Measurements from ENCODE around the gene SPRR5.

Gene SPRR5

DNA sequence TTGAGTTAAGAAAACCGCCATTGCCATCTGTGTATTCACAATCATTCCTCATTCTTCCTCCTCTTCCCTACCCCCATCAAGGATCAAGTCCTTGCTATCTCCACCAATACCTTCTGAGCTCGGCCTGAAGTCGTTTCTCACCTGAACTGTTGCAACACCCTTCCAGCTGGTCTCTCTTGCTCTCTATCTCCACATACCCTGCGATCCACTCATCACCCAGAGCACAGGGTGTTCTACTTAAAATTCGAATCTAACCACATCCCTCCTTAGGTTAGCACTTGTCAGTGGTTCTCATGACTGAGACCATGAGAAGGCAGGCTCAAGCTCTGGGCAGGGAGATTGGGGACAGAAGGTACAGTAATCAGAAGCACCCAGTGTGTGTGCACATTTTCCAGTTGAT is 34.1 kb upstream of the SPRR5 start:
- Histone ChIP-seq H3K79me1 (ENCODE audit: low read length) (no peaks in the 10 kb centered on the region), H2BK15ac (replicated peaks; ENCODE audit: low read depth) (no peak overlapping the region), H4K8ac (ENCODE audit: low read depth, low read length) (no peak overlapping the region), H3K18ac (ENCODE audit: low read length) (no peak overlapping the region), H2AK5ac (ENCODE audit: low read length) (no peak overlapping the region), H3K9ac (ENCODE audit: low read length) (no peak overlapping the region), H3K79me2 (ENCODE audit: control insufficient read depth, insufficient read depth, low read length) (no peaks in the 10 kb centered on the region), H3K56ac (ENCODE audit: low read length) (no peak overlapping the region), H3K4me3 (ENCODE audit: low read length) (no peak overlapping the region), H2BK5ac (ENCODE audit: low read length) (no peak overlapping the region), H3K4ac (ENCODE audit: low read depth, low read length) (no peak overlapping the region), H4K5ac (ENCODE audit: low read length) (no peak overlapping the region), H3K27ac (ENCODE audit: low read depth, low read length) (no peak overlapping the region), H3K27me3 (ENCODE audit: insufficient read depth, low read length, poor library complexity) (no peaks in the 10 kb centered on the region), H3K36me3 (ENCODE audit: control insufficient read depth, insufficient read depth, low read length) (no peaks in the 10 kb centered on the region), H3K23ac (ENCODE audit: low read length) (no peak overlapping the region), H3K4me2 (ENCODE audit: low read length) (no peak overlapping the region), H3K4me1 (ENCODE audit: control insufficient read depth, low read depth, low read length) (no peaks in the 10 kb centered on the region), H2BK120ac (ENCODE audit: low read depth, low read length) (no peak overlapping the region)
- DNase-seq, result peak; percentile 4
- WGBS (ENCODE audit: extremely low coverage, insufficient coverage, low lambda C conversion rate), result no CpG with 5 or more reads among the region's 5 CpGs

DNA sequence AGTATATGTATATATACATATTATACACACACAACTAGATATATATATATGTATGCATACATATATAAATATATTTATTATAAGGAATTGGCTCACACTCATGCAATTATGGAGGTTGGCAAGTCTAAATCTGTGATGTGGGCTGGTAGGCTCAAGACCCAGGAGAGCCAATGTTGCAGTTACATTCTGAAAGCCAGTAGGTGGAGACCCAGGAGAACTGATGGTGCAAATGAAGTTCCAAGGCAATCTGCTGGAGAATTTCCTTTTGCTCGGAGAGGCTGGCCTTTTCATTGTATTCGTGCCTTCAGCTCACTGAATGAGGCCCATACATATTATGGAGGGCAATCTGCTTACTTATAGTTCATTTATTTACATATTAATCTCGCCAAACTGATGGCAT is 29.2 kb upstream of the SPRR5 start:
- Histone ChIP-seq H3K27me3 (ENCODE audit: insufficient read depth, low read length, poor library complexity) (no peaks in the 10 kb centered on the region), H3K4me2 (ENCODE audit: low read length) (no peak overlapping the region), H3K36me3 (ENCODE audit: control insufficient read depth, insufficient read depth, low read length) (no peaks in the 10 kb centered on the region), H3K9ac (ENCODE audit: low read length) (no peak overlapping the region), H4K8ac (ENCODE audit: low read depth, low read length) (no peak overlapping the region), H4K5ac (ENCODE audit: low read length) (no peak overlapping the region), H2BK5ac (ENCODE audit: low read length) (no peak overlapping the region), H2AK5ac (ENCODE audit: low read length) (no peak overlapping the region), H2BK15ac (replicated peaks; ENCODE audit: low read depth) (no peak overlapping the region), H3K79me1 (ENCODE audit: low read length) (no peaks in the 10 kb centered on the region), H3K18ac (ENCODE audit: low read length) (no peak overlapping the region), H3K4ac (ENCODE audit: low read depth, low read length) (no peak overlapping the region), H3K4me3 (ENCODE audit: low read length) (no peak overlapping the region), H3K4me1 (ENCODE audit: control insufficient read depth, low read depth, low read length) (no peaks in the 10 kb centered on the region), H3K27ac (ENCODE audit: low read depth, low read length) (no peak overlapping the region), H2BK120ac (ENCODE audit: low read depth, low read length) (no peak overlapping the region), H3K79me2 (ENCODE audit: control insufficient read depth, insufficient read depth, low read length) (no peaks in the 10 kb centered on the region), H3K56ac (ENCODE audit: low read length) (no peak overlapping the region), H3K23ac (ENCODE audit: low read length) (no peak overlapping the region)
- no CpG with 5 or more reads among the region's 3 CpGs for WGBS (ENCODE audit: extremely low coverage, insufficient coverage, low lambda C conversion rate)
- DNase-seq, result peak; percentile 81

DNA sequence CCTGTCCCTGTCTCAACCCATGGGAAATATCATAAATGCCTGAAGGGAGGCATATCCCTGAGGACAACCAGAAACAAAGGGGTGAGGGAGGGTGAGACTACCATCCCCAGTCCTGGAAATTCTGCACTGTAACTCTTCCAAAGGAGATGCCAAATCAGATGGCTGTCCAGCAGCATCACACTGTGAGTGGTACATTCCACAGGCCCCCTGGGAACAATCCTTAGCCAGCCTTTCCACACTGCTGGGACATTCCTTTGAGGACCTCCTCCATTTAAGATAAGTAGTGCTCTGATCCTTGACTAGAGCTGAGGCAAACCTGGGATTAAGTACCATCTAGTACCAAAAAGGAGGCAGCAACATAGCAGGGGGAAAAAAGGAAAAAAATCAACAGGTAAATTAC is 27.9 kb upstream of the SPRR5 start:
- H3K27me3 ChIP-seq (ENCODE audit: insufficient read depth, low read length, poor library complexity), result no peaks in the 10 kb centered on the region
- no peaks in the 10 kb centered on the region for H3K79me2 ChIP-seq (ENCODE audit: control insufficient read depth, insufficient read depth, low read length)
- no peak overlapping the region for H2BK5ac ChIP-seq (ENCODE audit: low read length)
- no peak overlapping the region for H4K5ac ChIP-seq (ENCODE audit: low read length)
- H3K4me1 ChIP-seq (ENCODE audit: control insufficient read depth, low read depth, low read length), result no peaks in the 10 kb centered on the region
- H3K9ac ChIP-seq (ENCODE audit: low read length), result no peak overlapping the region
- no peak overlapping the region for H3K18ac ChIP-seq (ENCODE audit: low read length)
- H3K79me1 ChIP-seq (ENCODE audit: low read length), result no peaks in the 10 kb centered on the region
- H3K4ac ChIP-seq (ENCODE audit: low read depth, low read length), result no peak overlapping the region
- H2BK120ac ChIP-seq (ENCODE audit: low read depth, low read length), result peak overlapping the region; percentile 73
- no peak overlapping the region for H2BK15ac ChIP-seq (replicated peaks; ENCODE audit: low read depth)
- no peak overlapping the region for H3K4me3 ChIP-seq (ENCODE audit: low read length)
- no peak overlapping the region for H2AK5ac ChIP-seq (ENCODE audit: low read length)
- H4K8ac ChIP-seq (ENCODE audit: low read depth, low read length), result no peak overlapping the region
- no peak overlapping the region for H3K23ac ChIP-seq (ENCODE audit: low read length)
- H3K4me2 ChIP-seq (ENCODE audit: low read length), result no peak overlapping the region
- peak; percentile 86 for DNase-seq
- H3K36me3 ChIP-seq (ENCODE audit: control insufficient read depth, insufficient read depth, low read length), result no peaks in the 10 kb centered on the region
- no peak overlapping the region for H3K27ac ChIP-seq (ENCODE audit: low read depth, low read length)
- H3K56ac ChIP-seq (ENCODE audit: low read length), result no peak overlapping the region

DNA sequence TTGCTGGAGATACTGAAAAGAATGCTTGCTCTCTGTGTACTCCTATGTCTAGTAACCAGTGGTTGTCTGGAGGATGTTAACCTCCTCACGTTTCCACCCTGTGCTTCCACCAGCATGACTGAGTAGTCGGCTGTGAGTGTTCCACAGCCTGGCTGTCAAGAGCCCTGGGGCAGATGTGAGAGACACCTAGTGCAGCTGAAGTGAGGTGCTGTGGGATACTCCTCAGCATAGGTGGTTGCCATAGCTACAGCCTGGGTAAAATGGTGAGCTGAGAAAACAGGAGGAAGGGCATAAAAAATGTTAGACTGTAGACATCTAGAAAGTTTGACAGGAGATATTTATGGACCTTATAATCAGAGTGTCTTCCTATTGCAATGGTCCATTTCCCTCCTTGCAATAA is 22.8 kb upstream of the SPRR5 start:
- Histone ChIP-seq H3K79me2 (ENCODE audit: control insufficient read depth, insufficient read depth, low read length) (no peaks in the 10 kb centered on the region), H2BK120ac (ENCODE audit: low read depth, low read length) (no peak overlapping the region), H3K56ac (ENCODE audit: low read length) (no peak overlapping the region), H3K23ac (ENCODE audit: low read length) (no peak overlapping the region), H2AK5ac (ENCODE audit: low read length) (no peak overlapping the region), H3K18ac (ENCODE audit: low read length) (no peak overlapping the region), H4K8ac (ENCODE audit: low read depth, low read length) (no peak overlapping the region), H3K4me1 (ENCODE audit: control insufficient read depth, low read depth, low read length) (no peaks in the 10 kb centered on the region), H3K9ac (ENCODE audit: low read length) (no peak overlapping the region), H3K36me3 (ENCODE audit: control insufficient read depth, insufficient read depth, low read length) (no peaks in the 10 kb centered on the region), H3K79me1 (ENCODE audit: low read length) (no peaks in the 10 kb centered on the region), H3K4me3 (ENCODE audit: low read length) (no peak overlapping the region), H2BK5ac (ENCODE audit: low read length) (no peak overlapping the region), H3K27ac (ENCODE audit: low read depth, low read length) (no peak overlapping the region), H3K4me2 (ENCODE audit: low read length) (no peak overlapping the region), H3K27me3 (ENCODE audit: insufficient read depth, low read length, poor library complexity) (no peaks in the 10 kb centered on the region), H3K4ac (ENCODE audit: low read depth, low read length) (no peak overlapping the region), H4K5ac (ENCODE audit: low read length) (no peak overlapping the region), H2BK15ac (replicated peaks; ENCODE audit: low read depth) (no peak overlapping the region)
- whole genome bisulfite sequencing (ENCODE audit: extremely low coverage, insufficient coverage, low lambda C conversion rate), result no CpG with 5 or more reads among the region's 2 CpGs
- peak; percentile 25 for DNase-seq

DNA sequence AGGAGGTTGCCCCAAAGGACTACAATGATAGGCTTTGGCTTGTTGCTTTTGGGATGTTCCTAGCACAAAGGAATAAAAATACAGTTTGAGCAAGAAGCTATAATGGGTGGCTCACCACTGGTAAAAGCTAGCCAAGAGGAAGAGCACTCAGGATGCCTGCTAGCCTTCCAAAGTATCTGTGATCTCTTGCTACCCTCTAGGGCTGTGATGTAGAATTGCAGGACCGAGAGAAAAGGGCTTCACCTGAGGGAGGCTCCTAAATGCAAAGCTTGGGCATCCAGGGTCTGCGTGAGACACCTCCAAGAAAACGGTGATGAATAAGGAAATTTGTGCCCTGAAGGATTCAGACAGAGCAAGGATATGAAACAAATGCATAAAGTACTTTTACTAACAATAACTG is 20.9 kb upstream of the SPRR5 start:
- Histone ChIP-seq H3K4ac (ENCODE audit: low read depth, low read length) (no peak overlapping the region), H4K8ac (ENCODE audit: low read depth, low read length) (no peak overlapping the region), H2BK15ac (replicated peaks; ENCODE audit: low read depth) (no peak overlapping the region), H3K27me3 (ENCODE audit: insufficient read depth, low read length, poor library complexity) (no peaks in the 10 kb centered on the region), H3K23ac (ENCODE audit: low read length) (no peak overlapping the region), H3K18ac (ENCODE audit: low read length) (no peak overlapping the region), H3K27ac (ENCODE audit: low read depth, low read length) (no peak overlapping the region), H3K79me2 (ENCODE audit: control insufficient read depth, insufficient read depth, low read length) (no peaks in the 10 kb centered on the region), H3K4me3 (ENCODE audit: low read length) (no peak overlapping the region), H3K36me3 (ENCODE audit: control insufficient read depth, insufficient read depth, low read length) (no peaks in the 10 kb centered on the region), H3K9ac (ENCODE audit: low read length) (no peak overlapping the region), H3K79me1 (ENCODE audit: low read length) (no peaks in the 10 kb centered on the region), H3K4me2 (ENCODE audit: low read length) (no peak overlapping the region), H2AK5ac (ENCODE audit: low read length) (no peak overlapping the region), H3K56ac (ENCODE audit: low read length) (no peak overlapping the region), H3K4me1 (ENCODE audit: control insufficient read depth, low read depth, low read length) (no peaks in the 10 kb centered on the region), H2BK5ac (ENCODE audit: low read length) (no peak overlapping the region), H2BK120ac (ENCODE audit: low read depth, low read length) (no peak overlapping the region), H4K5ac (ENCODE audit: low read length) (no peak overlapping the region)
- peak; percentile 64 for DNase-seq
- WGBS (ENCODE audit: extremely low coverage, insufficient coverage, low lambda C conversion rate), result no CpG with 5 or more reads among the region's 3 CpGs

DNA sequence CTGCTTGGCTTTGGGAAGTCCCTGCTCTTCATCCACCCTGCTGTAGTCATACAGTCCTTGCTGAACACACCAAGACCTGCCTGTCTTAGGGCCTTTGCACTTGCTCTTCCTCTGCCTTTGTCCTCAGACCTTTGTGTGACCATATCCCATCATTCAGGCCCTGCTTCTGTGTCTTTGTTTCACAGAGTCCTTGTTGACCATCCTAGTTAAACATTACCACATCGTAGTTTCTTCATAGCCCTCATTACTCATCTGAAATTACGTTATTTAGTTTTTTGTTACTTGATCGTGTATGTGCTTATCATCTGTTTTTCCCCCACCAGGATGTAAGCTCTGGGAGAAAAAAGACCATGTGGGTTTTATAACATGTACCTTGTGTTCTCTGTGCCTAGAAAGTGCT is 18.3 kb upstream of the SPRR5 start:
- Histone ChIP-seq H3K4ac (ENCODE audit: low read depth, low read length) (no peak overlapping the region), H3K4me2 (ENCODE audit: low read length) (no peak overlapping the region), H2BK5ac (ENCODE audit: low read length) (no peak overlapping the region), H3K18ac (ENCODE audit: low read length) (no peak overlapping the region), H3K23ac (ENCODE audit: low read length) (no peak overlapping the region), H2BK15ac (replicated peaks; ENCODE audit: low read depth) (no peak overlapping the region), H2BK120ac (ENCODE audit: low read depth, low read length) (no peak overlapping the region), H3K9ac (ENCODE audit: low read length) (no peak overlapping the region), H3K56ac (ENCODE audit: low read length) (no peak overlapping the region), H3K36me3 (ENCODE audit: control insufficient read depth, insufficient read depth, low read length) (no peaks in the 10 kb centered on the region), H3K27ac (ENCODE audit: low read depth, low read length) (no peak overlapping the region), H4K8ac (ENCODE audit: low read depth, low read length) (no peak overlapping the region), H3K27me3 (ENCODE audit: insufficient read depth, low read length, poor library complexity) (no peaks in the 10 kb centered on the region), H2AK5ac (ENCODE audit: low read length) (no peak overlapping the region), H3K79me2 (ENCODE audit: control insufficient read depth, insufficient read depth, low read length) (no peaks in the 10 kb centered on the region), H3K4me1 (ENCODE audit: control insufficient read depth, low read depth, low read length) (no peaks in the 10 kb centered on the region), H3K4me3 (ENCODE audit: low read length) (no peak overlapping the region), H3K79me1 (ENCODE audit: low read length) (no peaks in the 10 kb centered on the region), H4K5ac (ENCODE audit: low read length) (no peak overlapping the region)
- no CpG with 5 or more reads among the region's 3 CpGs for WGBS (ENCODE audit: extremely low coverage, insufficient coverage, low lambda C conversion rate)
- DNase-seq, result no peak

All from mesendoderm (in vitro differentiated cells).